Heart left ventricle (tissue), 13 donors: ENCODE measurements around the gene REL.

Experiments
- CTCF ChIP-seq, 12 donors: fragments of 200-600 bp; sonication (generic) in 4 of 12; IDR thresholded peaks; one replicate each; pipeline versions ENCODE4 v1.5.0 to v1.8.0; 2018 to 2022; ENCODE audit warnings: antibody characterized with exemption in 12 of 12, mild to moderate bottlenecking in 5 of 12
- POLR2A ChIP-seq, 2 donors: fragments of 450-650 bp; IDR thresholded peaks; one replicate each; pipeline ENCODE4 v1.6.1; 2017; ENCODE audit warnings: antibody characterized with exemption in 2 of 2, mild to moderate bottlenecking in 2 of 2, moderate library complexity in 2 of 2
- donor health status: ischemic (EF 13 %, LVEDD 7.1; RV severe dilation, severe dysfunction).
- donor health status: DM: no; HTN: yes; CAD: no.
- donor health status: DM: no; HTN: no; CAD: no.
- donor health status: ischemic (EF 25% LVEDD 6.9; RV normal size, moderate dysfunction).
- donor health status: ischemic (EF 25% LVEDD 5.7; RV mildly dilated, moderate dysfunction).
- donor health status: ischemic (EF 35%, LVEDD 5.7; RV mildly dilated, moderate dysfunction).
- donor health status: nonischemic (EF 11% LVEDD 7.7; RV severe dilation, severe dysfunction).
- donor health status: DM: yes; HTN: yes; CAD: no.
- donor health status: PGD.
- donor health status: ischemic (EF 29% LVEDD 5.4; RV normal size, mild dysfunction).
- donor health status: nonischemic (EF 23%, LVEDD 6.1; RV moderate dilation, normal function).

DNA sequence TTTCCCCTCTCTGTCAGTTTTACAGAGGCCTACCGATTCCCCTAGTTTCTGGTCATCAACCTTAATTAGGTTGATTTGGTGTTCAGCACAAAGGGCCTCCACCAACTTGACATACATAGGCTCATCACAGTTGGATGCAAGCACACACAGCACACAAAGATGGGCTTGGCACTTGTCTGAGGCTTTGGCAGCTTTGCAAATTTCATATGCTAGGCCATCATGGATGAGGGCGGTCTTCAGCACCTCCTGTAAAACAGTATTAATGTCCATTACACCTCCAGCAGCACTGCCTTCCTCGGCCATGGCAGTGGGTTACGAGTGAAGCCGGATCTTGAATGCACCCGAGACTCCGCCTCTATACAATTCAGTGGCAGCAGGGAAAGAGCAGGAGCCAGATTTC lies 56.9 kb downstream of the REL start:
- TF ChIP-seq CTCF (IDR thresholded peaks at IDR 0.05) (no peak), POLR2A (IDR thresholded peaks at IDR 0.05) (no peak)
